GM18907 (cell line): ENCODE data around the gene IMMP2L.
A peak's percentile ranks its signal among the peaks of the same experiment; 100 is the strongest.
"Not testable (repeated sequence)": the region's sequence is repeated elsewhere in the genome, so short reads cannot be mapped to it uniquely, and the experiment has no call there.

ENCODE experiments used
- ATAC-seq: cut with Tn5 transposase; IDR thresholded peaks from one replicate; pipeline ENCODE4 v1.9.1; 2021; ENCODE audit warnings: mild to moderate bottlenecking, moderate library complexity; ENCODE audit not compliant: unreplicated experiment

Gene IMMP2L

DNA sequence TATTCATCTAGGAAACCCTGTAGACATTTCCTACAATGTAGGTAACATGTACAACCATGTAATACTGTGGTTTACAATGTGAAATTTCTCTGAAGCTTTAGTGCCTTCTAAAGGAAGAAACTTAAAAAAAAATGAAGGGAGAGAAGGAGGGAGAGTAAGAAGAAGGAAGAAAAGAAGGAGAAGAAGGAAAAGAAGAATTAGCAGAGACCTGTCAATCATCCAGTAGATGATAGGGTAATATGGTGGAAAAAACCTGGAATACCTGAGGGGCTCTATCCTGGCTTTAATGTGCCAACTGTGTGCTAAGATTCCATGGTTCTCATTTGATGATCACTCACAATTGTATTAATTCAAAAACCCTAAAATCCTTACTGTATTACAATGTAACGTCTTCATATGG is 474.0 kb downstream of the IMMP2L start:
- ATAC-seq = no peak

DNA sequence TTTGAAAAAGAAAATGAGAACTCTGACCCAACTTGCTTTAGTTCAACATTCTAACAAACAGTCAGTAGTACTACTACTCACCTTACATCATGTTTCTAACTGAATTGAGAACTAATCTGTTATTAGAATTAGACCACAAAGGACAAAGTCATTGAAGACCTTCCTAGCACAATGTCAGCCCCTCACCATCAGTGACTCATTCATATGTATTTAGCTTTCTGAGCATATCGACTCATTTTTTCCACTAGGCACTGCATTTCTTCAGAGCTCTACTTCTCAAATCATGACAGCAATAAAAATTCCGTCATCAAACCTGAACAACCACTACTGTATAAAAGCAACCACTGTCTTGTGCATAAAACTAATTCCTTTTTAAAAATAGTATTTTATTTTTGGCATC is 475.8 kb downstream of the IMMP2L start:
- no peak for ATAC-seq

DNA sequence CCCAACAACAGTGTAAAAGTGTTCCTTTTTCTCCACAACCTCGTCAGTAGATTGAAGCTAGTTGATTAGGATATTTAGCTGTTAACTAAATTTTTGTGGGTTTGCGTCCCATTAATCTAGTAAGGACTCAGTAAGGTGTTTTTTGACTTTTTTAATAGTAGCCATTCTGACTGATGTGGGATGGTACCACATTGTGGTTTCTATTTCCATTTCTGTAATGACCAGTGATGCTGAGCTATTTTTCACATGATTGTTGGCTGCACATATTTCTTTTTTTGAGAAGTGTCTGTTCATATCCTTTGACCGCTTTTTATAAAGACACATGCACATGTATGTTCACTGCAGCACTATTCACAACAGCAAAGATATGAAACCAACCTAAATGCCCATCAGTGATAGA is 476.9 kb downstream of the IMMP2L start:
- no peak for ATAC-seq

DNA sequence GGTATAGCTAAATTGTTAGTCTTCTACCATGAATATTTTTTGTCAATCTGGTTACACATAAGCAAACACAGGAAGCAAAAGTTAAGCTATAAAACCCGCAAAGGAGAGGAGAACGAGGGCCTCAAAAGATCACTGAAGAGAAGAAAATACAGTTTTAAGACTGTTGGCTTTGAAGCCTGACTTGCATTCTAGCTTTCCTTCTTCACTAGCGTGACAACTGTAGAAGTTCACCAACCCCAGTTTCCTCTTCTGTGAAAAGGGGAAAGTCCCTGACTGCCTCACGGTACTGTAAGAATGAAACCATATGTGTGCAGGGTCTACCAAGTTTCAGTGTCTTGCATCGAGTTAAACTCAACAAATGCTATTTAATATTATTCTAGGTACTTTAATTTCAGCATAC is 478.9 kb downstream of the IMMP2L start:
- peak; percentile 99 for ATAC-seq

DNA sequence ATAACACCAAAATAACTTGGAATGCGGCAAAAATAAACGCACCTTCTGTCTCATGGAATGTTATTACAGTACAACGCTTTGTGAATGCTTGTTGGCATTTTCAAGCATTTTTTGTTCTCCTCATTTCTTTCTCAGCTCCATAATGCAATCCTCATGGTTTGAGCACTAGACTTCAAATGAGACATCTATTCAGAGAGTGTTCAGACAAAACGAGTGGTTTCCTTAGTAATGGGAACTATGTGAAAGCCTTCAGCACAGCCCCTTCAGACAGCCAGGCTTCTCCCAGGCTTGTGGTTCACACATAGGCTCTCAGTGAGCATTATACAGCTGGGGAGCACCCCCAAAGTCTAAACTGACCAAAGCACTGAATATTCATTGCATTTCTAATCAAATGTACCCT is 479.9 kb downstream of the IMMP2L start:
- no peak for ATAC-seq

DNA sequence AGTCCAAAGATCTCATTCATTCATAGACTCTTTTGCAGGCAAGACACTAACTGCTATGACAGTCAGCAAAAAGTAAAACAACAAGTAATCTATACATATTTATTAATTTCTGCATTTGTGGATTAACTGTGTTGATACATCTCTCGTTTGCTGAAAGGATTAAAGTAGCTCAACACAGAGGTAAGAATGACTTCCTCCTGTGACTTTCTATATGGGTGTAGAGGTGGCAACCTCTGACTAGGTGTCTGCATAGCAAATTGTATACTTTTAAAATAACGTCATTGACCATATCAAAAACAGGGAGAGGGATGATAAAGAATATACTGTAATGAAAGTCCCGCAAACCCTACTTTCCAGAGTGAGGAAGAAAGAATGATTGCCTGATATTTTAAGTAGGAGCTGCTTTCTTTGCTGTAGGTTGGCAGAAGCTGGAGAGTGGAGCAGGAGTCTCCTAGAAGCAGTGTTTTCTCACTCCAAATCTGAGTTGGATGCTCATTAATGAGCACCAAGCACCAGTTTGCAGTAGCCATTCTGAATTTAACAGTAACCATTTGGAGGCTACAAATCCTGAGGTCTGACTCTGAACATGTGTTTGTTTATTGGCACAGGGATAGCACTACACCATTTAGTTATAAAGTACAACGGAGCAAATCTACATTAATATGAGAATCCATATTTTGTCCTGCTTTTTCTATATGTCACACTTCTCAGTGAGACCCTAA is 480.6 kb downstream of the IMMP2L start:
- no peak for ATAC-seq

DNA sequence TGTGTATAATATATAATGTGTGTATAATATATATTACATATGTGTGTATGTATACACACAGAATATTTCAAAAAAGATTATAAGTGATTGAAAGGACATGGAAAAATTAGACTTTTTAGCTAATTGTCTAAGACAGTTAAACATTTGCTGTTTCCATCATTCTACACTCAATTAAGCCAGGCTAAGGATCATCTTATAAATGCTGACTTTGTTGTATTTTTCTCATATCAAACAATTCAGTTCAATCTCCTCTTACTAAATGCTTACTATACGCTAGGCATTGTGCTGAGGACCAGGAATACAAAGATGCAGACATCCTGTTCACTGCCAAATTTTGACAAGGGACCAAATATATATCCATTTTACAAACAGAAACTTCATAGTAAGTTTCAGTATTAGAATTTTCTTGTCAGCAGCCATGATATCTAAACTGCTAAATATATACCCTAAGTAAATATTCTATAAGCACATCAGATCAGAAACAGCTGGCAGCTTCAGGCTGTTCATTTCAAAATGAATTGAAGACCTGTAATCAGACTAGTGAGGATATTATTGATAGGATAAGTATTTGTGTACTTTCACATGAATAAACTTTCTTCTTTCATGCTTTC is 481.7 kb downstream of the IMMP2L start:
- ATAC-seq = no peak

DNA sequence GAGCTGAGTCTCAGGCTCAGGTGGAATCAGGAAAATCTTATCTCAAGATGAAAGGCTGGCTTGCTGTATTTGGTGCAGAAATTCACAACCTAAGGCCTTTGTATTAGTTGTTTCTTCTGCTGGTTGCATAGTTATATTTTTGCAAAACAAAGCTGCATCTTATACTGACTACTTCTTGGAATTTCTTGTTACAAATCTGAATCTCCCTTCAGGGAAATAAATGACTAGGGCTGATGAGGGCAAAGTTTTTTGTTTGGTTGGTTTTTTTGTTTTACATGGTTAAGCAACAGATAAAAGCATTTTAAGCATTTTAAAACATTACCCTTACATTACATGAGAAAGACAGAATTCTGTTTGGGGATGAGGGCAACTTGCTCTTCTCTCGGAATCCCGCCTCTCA is 485.3 kb downstream of the IMMP2L start:
- no peak for ATAC-seq

DNA sequence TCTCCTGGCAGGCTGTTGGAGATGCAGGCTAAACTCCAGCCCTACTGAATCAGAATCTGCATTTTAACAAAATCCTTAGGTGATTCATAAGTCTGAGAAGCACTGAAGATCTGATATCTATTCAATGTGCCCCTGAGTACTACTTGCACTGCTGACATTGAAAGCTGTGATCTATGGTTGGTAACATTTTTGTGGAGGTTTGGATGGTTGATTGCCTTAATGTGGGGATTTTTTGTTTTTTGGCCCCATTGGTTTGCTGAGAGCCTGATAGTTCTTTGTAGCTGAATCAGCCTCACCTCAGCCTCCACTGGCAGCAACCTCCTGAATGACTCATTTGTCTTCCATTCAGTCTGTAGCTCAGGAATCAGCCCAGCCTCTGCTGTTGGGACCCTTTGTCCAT is 486.1 kb downstream of the IMMP2L start:
- peak; percentile 34 for ATAC-seq

DNA sequence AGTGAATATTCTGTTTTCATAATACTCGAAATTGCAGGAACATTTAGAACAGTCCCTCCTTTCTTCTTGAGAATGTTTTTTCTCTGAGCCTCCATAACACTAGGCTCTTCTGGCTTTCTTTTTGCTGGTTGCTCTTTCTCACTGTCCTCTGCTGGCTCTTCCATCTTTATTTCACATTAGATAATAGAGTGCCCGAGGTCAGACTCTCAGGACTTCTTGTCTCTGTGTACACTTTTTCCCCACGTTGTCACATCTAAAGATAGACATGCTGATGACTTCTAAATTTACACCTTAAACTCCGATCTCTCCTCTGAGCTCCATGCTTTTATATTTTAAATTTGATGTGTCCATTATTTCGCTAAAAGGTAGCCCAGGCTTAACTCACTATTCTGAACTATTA is 486.8 kb downstream of the IMMP2L start:
- ATAC-seq = no peak

DNA sequence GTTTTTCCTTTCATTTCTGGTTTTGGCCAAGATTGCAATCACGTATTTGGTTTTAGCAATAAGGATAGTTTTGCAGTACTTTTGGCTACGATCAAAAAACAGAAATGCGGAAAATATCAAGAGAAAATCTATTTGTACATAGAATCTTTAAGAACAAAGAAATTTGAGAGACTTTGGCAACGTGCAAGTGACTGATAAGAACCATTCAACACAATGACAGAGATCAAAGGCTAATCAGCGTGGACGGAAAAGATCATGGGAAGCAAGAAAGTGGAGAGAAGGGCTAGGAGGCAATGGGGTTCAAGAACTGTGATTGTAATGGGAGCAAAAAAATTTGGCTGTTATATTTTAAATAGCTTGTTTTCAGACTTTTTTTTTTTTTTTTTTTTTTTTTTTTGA is 487.5 kb downstream of the IMMP2L start:
- ATAC-seq = no peak

DNA sequence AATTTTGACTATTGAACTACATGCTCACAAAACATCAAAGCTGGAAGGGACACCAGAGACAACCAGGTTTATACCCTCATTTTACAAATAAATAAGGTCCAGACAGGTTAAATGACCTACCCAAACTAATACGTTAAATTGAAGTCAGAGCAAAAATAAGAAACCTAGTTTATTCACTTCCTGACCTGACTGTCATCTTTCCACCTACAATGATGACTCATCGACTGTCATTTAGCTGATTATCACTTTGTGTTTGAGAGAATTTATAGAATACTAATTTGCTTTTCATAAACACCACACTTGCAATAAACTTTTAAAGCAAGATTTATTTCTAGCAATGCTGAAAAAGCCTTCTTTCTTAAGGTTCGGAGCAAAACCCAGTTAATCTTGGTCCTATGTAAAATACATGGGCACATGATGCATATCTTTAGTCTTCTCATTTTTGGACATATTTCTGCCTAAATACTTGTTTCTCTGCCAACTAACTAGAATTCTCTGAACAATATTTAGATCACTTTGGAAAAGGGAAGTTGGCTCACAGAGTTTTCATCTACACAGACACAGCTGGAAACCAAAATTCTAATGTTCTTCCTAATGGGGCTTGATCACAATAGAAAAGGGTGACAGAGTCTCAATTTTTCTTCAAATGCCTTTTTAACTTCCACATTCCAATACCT is 488.1 kb downstream of the IMMP2L start:
- peak; percentile 58 for ATAC-seq

DNA sequence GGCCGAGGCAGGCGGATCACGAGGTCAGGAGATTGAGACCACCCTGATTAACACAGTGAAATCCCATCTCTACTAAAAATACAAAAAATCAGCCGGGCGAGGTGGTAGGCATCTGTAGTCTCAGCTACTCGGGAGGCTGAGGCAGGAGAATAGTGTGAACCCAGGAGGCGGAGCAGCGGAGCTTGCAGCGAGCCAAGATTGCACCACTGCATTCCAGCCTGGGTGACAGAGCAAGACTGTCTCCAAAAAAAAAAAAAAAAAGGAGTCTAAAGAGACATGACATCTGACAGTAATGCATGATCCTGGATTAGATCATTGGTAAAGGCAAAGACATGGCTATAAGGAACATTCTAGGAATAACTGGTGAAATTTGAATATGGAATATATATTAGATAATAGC is 489.6 kb downstream of the IMMP2L start:
- ATAC-seq = not testable (repeated sequence)

DNA sequence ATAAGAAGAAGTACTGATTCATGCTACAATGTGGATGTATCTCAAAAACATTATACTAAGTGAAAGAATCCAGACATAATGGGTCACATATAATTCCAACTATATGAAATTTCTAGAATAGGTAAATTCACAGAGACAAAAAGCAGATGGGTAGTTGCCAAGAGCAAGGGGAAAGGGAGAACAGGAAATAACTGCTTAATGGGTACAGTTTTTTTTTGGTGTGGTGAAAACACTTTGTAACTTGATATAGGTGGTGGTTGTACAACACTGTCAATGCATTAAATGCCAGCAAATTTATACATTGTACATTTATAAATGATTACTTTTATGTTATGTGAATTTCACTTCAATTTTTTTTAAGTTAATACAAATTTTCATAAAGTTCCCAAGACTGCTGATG is 490.7 kb downstream of the IMMP2L start:
- no peak for ATAC-seq

DNA sequence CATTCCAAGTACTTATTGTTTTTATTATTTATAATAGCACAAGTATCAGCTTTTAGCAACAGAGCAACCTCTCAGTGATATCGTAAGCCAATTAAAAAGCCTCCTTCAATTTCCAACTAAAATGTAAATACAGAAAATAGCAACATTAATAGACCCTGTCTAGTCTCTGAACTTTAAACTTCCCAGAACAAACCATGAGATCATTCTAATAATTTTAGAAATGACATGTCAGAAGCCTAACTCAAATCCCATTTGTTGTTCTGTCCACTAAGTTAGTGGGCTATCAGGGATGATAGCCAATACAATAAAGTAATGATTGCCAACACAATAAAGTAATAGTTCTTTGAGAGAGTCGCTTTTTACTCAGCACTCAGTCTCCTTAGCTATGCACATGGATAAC is 493.7 kb downstream of the IMMP2L start:
- ATAC-seq = no peak

DNA sequence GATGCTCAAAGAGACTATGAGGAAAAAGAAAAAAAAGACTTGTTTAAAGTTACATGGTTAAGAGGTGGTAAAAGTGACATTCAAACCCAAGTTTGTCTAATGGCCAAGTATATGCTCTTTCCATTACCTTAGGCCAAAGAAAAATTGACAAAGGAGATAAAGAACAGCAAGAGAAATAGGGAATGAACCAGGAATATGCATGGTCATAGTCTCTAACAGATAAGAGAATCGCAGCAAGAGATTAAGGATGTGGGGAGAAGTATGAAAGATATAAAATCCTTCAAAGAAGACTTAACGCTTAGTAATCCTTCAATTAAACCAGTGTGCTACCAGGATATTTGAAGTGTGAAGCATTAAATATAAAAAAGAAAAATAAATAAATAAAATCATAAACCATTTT is 494.6 kb downstream of the IMMP2L start:
- ATAC-seq = no peak

DNA sequence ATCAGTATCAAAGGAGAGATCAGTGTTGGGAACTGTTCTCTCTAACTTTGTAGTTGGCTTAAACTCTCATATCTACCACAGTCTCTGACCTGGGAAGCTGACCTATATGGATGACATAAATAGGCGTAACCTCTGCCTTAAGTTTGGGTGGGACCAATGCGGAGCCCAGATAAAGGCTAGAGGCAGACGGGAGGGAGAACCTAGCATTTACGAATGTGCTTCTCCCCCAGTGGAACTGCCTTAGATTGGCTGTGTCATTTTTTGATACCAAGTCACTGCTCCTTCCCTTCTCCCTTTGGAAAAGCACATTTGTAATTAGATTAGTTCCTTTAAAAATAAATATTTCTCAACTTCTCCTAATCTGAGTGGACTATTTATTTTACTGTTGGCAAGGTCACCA is 495.0 kb downstream of the IMMP2L start:
- no peak for ATAC-seq

DNA sequence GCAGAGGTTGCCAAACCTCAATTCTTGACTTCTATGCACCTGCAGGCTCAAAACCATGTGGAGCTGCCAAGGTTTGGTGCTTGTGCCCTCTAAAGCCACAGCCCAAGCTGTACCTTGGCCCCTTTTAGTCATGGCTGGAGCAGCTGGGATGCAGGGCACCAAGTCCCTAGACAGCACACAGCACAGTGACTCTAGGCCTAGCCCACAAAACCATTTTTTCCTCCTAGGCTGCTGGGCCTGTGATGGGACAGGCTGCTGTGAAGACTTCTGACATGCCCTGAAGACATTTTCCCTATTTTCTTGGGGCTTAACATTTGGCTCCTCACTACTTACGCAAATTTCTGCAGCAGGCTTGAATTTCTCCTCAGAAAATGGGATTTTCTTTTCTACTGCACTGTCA is 499.1 kb downstream of the IMMP2L start:
- ATAC-seq = no peak

DNA sequence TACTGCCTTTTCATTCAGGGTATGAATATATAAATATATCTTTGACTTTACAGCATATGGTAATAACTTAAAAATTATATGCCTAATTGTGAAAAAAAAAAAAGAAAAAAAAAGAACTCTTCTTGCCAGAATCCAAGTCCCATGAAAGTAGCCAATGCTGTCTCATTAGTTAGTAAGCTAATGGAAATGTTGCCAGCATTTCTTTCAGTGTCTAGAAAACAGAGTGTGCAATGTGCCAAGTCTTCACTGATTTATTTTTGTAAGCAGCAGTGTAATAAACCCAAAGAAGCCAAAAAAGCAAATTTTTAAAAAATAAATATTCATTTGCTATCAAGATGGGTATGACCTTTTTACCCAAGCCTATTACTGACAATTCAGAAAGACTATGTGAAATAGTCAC is 502.5 kb downstream of the IMMP2L start:
- no peak for ATAC-seq

DNA sequence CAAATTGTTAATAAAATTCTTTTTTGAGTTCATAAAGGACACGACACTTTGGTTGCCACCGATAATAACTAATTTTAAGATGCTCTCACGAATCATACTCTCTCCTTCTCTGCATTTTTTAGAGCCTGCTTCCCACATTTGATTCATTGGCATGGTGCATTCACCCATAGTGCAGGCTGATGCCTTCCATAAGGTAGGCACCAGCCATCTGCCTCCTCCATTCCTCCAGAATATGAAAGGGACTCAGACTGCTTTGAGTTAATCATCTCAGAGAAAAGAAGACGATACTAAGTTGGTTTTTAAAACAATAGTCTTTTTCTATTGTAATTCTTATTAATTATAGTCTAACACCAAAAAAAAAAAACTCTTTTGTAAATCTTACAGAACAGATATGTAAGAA is 505.2 kb downstream of the IMMP2L start:
- ATAC-seq = no peak

DNA sequence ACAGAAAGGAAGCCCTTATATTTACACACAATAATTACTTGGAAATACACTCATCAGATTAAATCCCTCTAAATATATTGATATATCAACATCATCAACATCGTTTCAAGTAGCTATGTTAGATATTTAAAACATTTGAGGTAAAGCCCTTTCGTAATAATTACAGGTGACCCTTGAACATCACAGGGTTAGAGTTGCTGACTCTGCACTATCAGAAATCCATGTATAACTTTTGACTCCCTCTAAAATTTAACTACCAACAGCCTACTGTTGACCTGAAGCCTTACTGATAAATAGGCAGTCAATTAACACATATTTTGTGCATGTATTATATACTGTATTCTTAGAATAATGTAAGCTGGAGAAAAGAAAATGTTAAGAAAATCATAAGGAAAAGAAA is 505.9 kb downstream of the IMMP2L start:
- no peak for ATAC-seq

DNA sequence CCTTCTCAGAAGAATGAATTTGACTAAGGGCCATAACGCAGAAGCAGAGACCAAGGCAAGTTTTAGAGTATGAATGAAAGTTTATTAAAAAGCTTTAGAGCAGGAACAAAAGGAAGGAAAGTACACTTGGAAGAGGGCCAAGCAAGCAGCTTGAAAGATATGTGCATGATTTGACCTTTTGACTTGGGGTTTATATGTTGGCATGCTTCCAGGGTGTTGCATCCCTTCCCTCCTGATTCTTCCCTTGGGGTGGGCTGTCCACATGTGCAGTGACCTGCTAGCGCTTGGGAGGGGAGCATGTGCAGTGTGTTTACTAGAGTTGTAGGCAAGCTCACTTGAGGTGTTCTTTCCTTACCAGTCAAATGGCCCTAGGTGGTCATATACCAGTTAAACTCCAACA is 509.3 kb downstream of the IMMP2L start:
- ATAC-seq = no peak
